ENCODE measurements around the gene DAB2IP. TPM values are rescaled to one million over a fixed set of nuclear protein-coding genes. Genes with fewer than 3 reads are reported as not detected.

Gene DAB2IP
- total and polyA plus RNA-seq, 8 donors: 17.5 to 303 (median 45.6) TPM

DNA sequence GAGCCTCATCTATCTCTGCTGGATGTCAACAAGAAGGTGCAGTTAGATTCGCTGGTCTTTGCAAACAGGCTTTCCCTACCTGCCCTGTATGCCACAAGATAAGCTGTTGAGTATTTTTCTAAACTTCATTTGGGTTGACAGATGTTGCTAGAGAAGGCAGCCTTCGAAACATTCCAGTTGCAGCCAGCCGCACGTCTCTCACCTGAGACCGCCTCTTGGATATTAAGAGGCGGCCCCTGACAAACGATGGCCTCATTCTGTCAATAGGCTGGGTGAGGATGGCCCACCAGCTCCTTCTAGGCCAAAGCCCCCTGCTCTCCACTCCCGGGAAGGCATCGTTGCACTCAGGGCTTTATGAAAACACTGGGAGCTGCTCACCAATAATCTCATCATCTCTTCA lies 181.6 kb downstream of the DAB2IP start:
- no peaks in the 10 kb centered on the region for H3K27me3 ChIP-seq
- no peak overlapping the region for H3K27ac ChIP-seq
- H3K36me3 ChIP-seq: no peaks in the 10 kb centered on the region
- no peak overlapping the region for H3K4me3 ChIP-seq
- intact Hi-C loops (cut with DNase I; ENCODE audit: low total_unique reads): no loop called here
- H3K4me1 ChIP-seq: peaks cover 0 to 5% (median 0%) of the 10 kb centered on the region in 4 donors
- DNase-seq: peak in 1 of 2 donors; percentile 3
- no peaks in the 10 kb centered on the region for H3K9me3 ChIP-seq
- WGBS, 5 donors: 90 to 93% (median 91%) methylated on average over 9 of the region's 9 CpGs
- TF ChIP-seq EP300 (IDR thresholded peaks at IDR 0.05): no peak
- TF ChIP-seq POLR2A (IDR thresholded peaks at IDR 0.05): no peak
- TF ChIP-seq POLR2AphosphoS5 (IDR thresholded peaks at IDR 0.05): no peak
- TF ChIP-seq, protein P1, sequence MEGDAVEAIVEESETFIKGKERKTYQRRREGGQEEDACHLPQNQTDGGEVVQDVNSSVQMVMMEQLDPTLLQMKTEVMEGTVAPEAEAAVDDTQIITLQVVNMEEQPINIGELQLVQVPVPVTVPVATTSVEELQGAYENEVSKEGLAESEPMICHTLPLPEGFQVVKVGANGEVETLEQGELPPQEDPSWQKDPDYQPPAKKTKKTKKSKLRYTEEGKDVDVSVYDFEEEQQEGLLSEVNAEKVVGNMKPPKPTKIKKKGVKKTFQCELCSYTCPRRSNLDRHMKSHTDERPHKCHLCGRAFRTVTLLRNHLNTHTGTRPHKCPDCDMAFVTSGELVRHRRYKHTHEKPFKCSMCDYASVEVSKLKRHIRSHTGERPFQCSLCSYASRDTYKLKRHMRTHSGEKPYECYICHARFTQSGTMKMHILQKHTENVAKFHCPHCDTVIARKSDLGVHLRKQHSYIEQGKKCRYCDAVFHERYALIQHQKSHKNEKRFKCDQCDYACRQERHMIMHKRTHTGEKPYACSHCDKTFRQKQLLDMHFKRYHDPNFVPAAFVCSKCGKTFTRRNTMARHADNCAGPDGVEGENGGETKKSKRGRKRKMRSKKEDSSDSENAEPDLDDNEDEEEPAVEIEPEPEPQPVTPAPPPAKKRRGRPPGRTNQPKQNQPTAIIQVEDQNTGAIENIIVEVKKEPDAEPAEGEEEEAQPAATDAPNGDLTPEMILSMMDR (IDR thresholded peaks at IDR 0.05): no peak

Other genes starting within 250 kb of the DAB2IP start
- gene GGTA1, start 151.8 kb upstream of the DAB2IP start, total RNA-seq: 10 to 100 TPM in 1 of 5 donors, 1 to 10 TPM in 3, not detected in 1; 7.0 to 19.6 (median 7.1) TPM
- gene GGTA1, start 151.8 kb upstream of the DAB2IP start, polyA plus RNA-seq: 10 to 100 TPM in 1 of 3 donors, 1 to 10 TPM in 2; 6.2 to 14.2 (median 8.1) TPM

Measured in stomach (tissue), 9 donors.